ENCODE measurements around the gene CAT. TPM values are rescaled to one million over a fixed set of nuclear protein-coding genes. Genes with fewer than 3 reads are reported as not detected.

CAT gene
- polyA plus RNA-seq, 3 donors = 122 to 432 (median 429) TPM

GRCh38 chr11:34519595-34520235, 81.0 kb downstream of the CAT start:
- no peak overlapping the region for H3K4me3 Mint-ChIP-seq
- H3K9me3 Mint-ChIP-seq = peaks cover 0 to 2% (median 0%) of the 10 kb centered on the region in 7 donors
- H3K36me3 Mint-ChIP-seq = no peaks in the 10 kb centered on the region

DNA sequence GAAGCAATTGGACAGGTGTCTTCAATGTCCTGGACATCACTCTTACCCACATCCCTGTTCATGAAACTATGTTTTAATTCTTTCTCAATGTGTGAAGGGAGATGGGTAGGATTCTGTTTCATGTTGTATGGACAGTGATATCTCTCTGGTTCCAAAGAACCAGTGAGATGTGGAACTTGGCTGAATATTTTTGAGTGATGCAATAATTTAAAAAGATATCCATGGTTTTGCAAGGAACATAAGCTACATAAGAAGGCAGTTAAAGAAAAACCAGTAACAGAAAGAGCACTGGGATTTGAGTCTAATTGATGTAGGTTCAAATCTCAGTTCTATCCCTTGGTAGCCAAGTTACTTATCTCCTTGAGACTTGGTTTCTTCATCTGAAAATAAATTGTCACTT, 82.5 kb downstream of the CAT start:
- Mint-ChIP-seq H3K27ac (no peak overlapping the region), H3K4me1 (no peaks in the 10 kb centered on the region), H3K36me3 (no peaks in the 10 kb centered on the region), H3K9me3 (peaks cover 0 to 2% (median 0%) of the 10 kb centered on the region in 7 donors), H3K27me3 (ENCODE audit: low read depth in 3 of 3) (peaks cover 0 to 6% (median 0%) of the 10 kb centered on the region in 3 donors), H3K4me3 (no peak overlapping the region)
- H3K4me3 ChIP-seq (replicated peaks in 1 of 3; ENCODE audit: low read depth in 2 of 3, low read length in 3 of 3) = no peak overlapping the region
- H4K20me1 ChIP-seq (ENCODE audit: insufficient read depth, low read length) = no peaks in the 10 kb centered on the region
- H3K27me3 ChIP-seq (ENCODE audit: control insufficient read depth in 2 of 2, insufficient read depth in 2 of 2, low read length in 2 of 2) = no peaks in the 10 kb centered on the region
- H3K9ac ChIP-seq (ENCODE audit: insufficient read depth, low read length, poor library complexity, severe bottlenecking) = no peak overlapping the region
- DNase-seq = no peak
- intact Hi-C loops (cut with micrococcal nuclease) = no loop called here
- no peak overlapping the region for H3K27ac ChIP-seq (ENCODE audit: low read depth in 1 of 2, low read length in 2 of 2)
- H3K4me2 ChIP-seq (replicated peaks; ENCODE audit: extremely low read depth, low read length, poor library complexity, severe bottlenecking) = no peak overlapping the region
- H2AFZ ChIP-seq (ENCODE audit: insufficient read depth, low read depth, low read length, poor library complexity, severe bottlenecking) = no peak overlapping the region
- TF ChIP-seq CTCF (IDR thresholded peaks at IDR 0.05) = no peak
- H3K9me3 ChIP-seq (replicated peaks in 1 of 2; ENCODE audit: control insufficient read depth in 1 of 2, insufficient read depth in 1 of 2, low read length in 2 of 2) = no peaks in the 10 kb centered on the region
- H3K79me2 ChIP-seq (ENCODE audit: insufficient read depth, low read length) = no peaks in the 10 kb centered on the region
- no peaks in the 10 kb centered on the region for H3K36me3 ChIP-seq (replicated peaks in 1 of 2; ENCODE audit: control insufficient read depth in 1 of 2, insufficient read depth in 2 of 2, low read length in 2 of 2)
- no peaks in the 10 kb centered on the region for H3K4me1 ChIP-seq (ENCODE audit: control insufficient read depth in 1 of 2, insufficient read depth in 2 of 2, low read length in 2 of 2)

More at GRCh38 chr11:34519595-34520235, 81.0 kb downstream of the CAT start:
- intact Hi-C loops (cut with micrococcal nuclease) = loop anchor here in 1 of 2 donors (10.0 kb wide), 1 partner anchor 375 kb away; no protein-coding TSS in a partner anchor
- Histone ChIP-seq H3K79me2 (ENCODE audit: insufficient read depth, low read length) (no peaks in the 10 kb centered on the region), H3K36me3 (replicated peaks in 1 of 2; ENCODE audit: control insufficient read depth in 1 of 2, insufficient read depth in 2 of 2, low read length in 2 of 2) (no peaks in the 10 kb centered on the region), H4K20me1 (ENCODE audit: insufficient read depth, low read length) (no peaks in the 10 kb centered on the region), H3K27ac (ENCODE audit: low read depth in 1 of 2, low read length in 2 of 2) (no peak overlapping the region), H3K9ac (ENCODE audit: insufficient read depth, low read length, poor library complexity, severe bottlenecking) (no peak overlapping the region), H3K4me2 (replicated peaks; ENCODE audit: extremely low read depth, low read length, poor library complexity, severe bottlenecking) (no peak overlapping the region), H3K27me3 (ENCODE audit: control insufficient read depth in 2 of 2, insufficient read depth in 2 of 2, low read length in 2 of 2) (no peaks in the 10 kb centered on the region), H3K9me3 (replicated peaks in 1 of 2; ENCODE audit: control insufficient read depth in 1 of 2, insufficient read depth in 1 of 2, low read length in 2 of 2) (no peaks in the 10 kb centered on the region), H3K4me1 (ENCODE audit: control insufficient read depth in 1 of 2, insufficient read depth in 2 of 2, low read length in 2 of 2) (no peaks in the 10 kb centered on the region), H3K4me3 (replicated peaks in 1 of 3; ENCODE audit: low read depth in 2 of 3, low read length in 3 of 3) (no peak overlapping the region), H2AFZ (ENCODE audit: insufficient read depth, low read depth, low read length, poor library complexity, severe bottlenecking) (no peak overlapping the region)
- no CpG with 5 or more reads among the region's 2 CpGs for WGBS (ENCODE audit: insufficient coverage)
- Mint-ChIP-seq H3K27ac (no peak overlapping the region), H3K27me3 (ENCODE audit: low read depth in 3 of 3) (peaks cover 0 to 6% (median 0%) of the 10 kb centered on the region in 3 donors), H3K4me1 (peaks cover 1% of the 10 kb centered on the region)
- no peak for DNase-seq
- TF ChIP-seq CTCF (IDR thresholded peaks at IDR 0.05) = no peak

Small RNA genes within 50 kb of the gene (small RNA-seq; reads per million reads assigned to genes)
- not detected for gene AL035079.1 (ENCODE audit: insufficient read length, low read depth)

Other genes starting within 250 kb of the CAT start
- gene ABTB2, start 80.9 kb upstream of the CAT start, polyA plus RNA-seq = 1 to 10 TPM in 1 of 3 donors, under 1 TPM in 2; 0.25 to 1.7 (median 0.26) TPM
- gene ELF5, start 74.9 kb downstream of the CAT start, polyA plus RNA-seq = under 1 TPM in 1 of 3 donors, not detected in 2; 0.27 TPM
- gene EHF, start 182.2 kb downstream of the CAT start, polyA plus RNA-seq = under 1 TPM in 2 of 3 donors, not detected in 1; 0.17 to 0.21 TPM